ENCODE results near the gene CGNL1. TPM values are rescaled to one million over a fixed set of nuclear protein-coding genes. Genes with fewer than 3 reads are reported as not detected.

CGNL1 gene
- total RNA-seq, 1 donor: under 0.01 TPM

- H3K9me3 ChIP-seq (ENCODE audit: low read depth, low read length): no peaks in the 10 kb centered on the region
- no peaks in the 10 kb centered on the region for H3K27me3 ChIP-seq (ENCODE audit: insufficient read depth, low read length)
- peaks cover 4% of the 10 kb centered on the region for H3K4me1 ChIP-seq (ENCODE audit: insufficient read depth, low read length)
- no peak overlapping the region for H3K4me3 ChIP-seq (ENCODE audit: low read length)
These were observed 132.8 kb downstream of the CGNL1 start for GRCh38 chr15:57509126-57509525.

- Histone ChIP-seq H3K9me3 (ENCODE audit: low read depth, low read length) (no peaks in the 10 kb centered on the region), H3K4me1 (ENCODE audit: insufficient read depth, low read length) (peaks cover 4% of the 10 kb centered on the region), H3K27me3 (ENCODE audit: insufficient read depth, low read length) (no peaks in the 10 kb centered on the region), H3K4me3 (ENCODE audit: low read length) (no peak overlapping the region)
These were observed 133.7 kb downstream of the CGNL1 start for GRCh38 chr15:57509965-57510364.

GRCh38 chr15:57510647-57511046 is 134.3 kb downstream of the CGNL1 start:
- H3K4me3 ChIP-seq (ENCODE audit: low read length): no peak overlapping the region
- no peaks in the 10 kb centered on the region for H3K9me3 ChIP-seq (ENCODE audit: low read depth, low read length)
- no peaks in the 10 kb centered on the region for H3K27me3 ChIP-seq (ENCODE audit: insufficient read depth, low read length)
- peaks cover 4% of the 10 kb centered on the region for H3K4me1 ChIP-seq (ENCODE audit: insufficient read depth, low read length)

GRCh38 chr15:57516327-57517029 is 140.2 kb downstream of the CGNL1 start:
- Histone ChIP-seq H3K9me3 (ENCODE audit: low read depth, low read length) (no peaks in the 10 kb centered on the region), H3K4me1 (ENCODE audit: insufficient read depth, low read length) (no peaks in the 10 kb centered on the region), H3K4me3 (ENCODE audit: low read length) (no peak overlapping the region), H3K27me3 (ENCODE audit: insufficient read depth, low read length) (no peaks in the 10 kb centered on the region)

GRCh38 chr15:57517030-57517671 is 140.8 kb downstream of the CGNL1 start:
- Histone ChIP-seq H3K27me3 (ENCODE audit: insufficient read depth, low read length) (no peaks in the 10 kb centered on the region), H3K9me3 (ENCODE audit: low read depth, low read length) (no peaks in the 10 kb centered on the region), H3K4me1 (ENCODE audit: insufficient read depth, low read length) (no peaks in the 10 kb centered on the region), H3K4me3 (ENCODE audit: low read length) (no peak overlapping the region)

- Histone ChIP-seq H3K27me3 (ENCODE audit: insufficient read depth, low read length) (no peaks in the 10 kb centered on the region), H3K9me3 (ENCODE audit: low read depth, low read length) (no peaks in the 10 kb centered on the region), H3K4me1 (ENCODE audit: insufficient read depth, low read length) (no peaks in the 10 kb centered on the region), H3K4me3 (ENCODE audit: low read length) (no peak overlapping the region)
These were observed 142.6 kb downstream of the CGNL1 start for GRCh38 chr15:57518779-57519405.

- Histone ChIP-seq H3K9me3 (ENCODE audit: low read depth, low read length) (no peaks in the 10 kb centered on the region), H3K4me1 (ENCODE audit: insufficient read depth, low read length) (no peaks in the 10 kb centered on the region), H3K4me3 (ENCODE audit: low read length) (no peak overlapping the region), H3K27me3 (ENCODE audit: insufficient read depth, low read length) (no peaks in the 10 kb centered on the region)
These were observed 143.5 kb downstream of the CGNL1 start for GRCh38 chr15:57519806-57520205.

- no peaks in the 10 kb centered on the region for H3K4me1 ChIP-seq (ENCODE audit: insufficient read depth, low read length)
- H3K9me3 ChIP-seq (ENCODE audit: low read depth, low read length): no peaks in the 10 kb centered on the region
- H3K4me3 ChIP-seq (ENCODE audit: low read length): no peak overlapping the region
- H3K27me3 ChIP-seq (ENCODE audit: insufficient read depth, low read length): no peaks in the 10 kb centered on the region
These were observed 145.2 kb downstream of the CGNL1 start for GRCh38 chr15:57521503-57521902.

GRCh38 chr15:57522148-57522547 is 145.8 kb downstream of the CGNL1 start:
- H3K9me3 ChIP-seq (ENCODE audit: low read depth, low read length): no peaks in the 10 kb centered on the region
- H3K4me1 ChIP-seq (ENCODE audit: insufficient read depth, low read length): no peaks in the 10 kb centered on the region

GRCh38 chr15:57525581-57525980 is 149.3 kb downstream of the CGNL1 start:
- Histone ChIP-seq H3K4me1 (ENCODE audit: insufficient read depth, low read length) (no peaks in the 10 kb centered on the region), H3K4me3 (ENCODE audit: low read length) (no peak overlapping the region), H3K27me3 (ENCODE audit: insufficient read depth, low read length) (no peaks in the 10 kb centered on the region), H3K9me3 (ENCODE audit: low read depth, low read length) (no peaks in the 10 kb centered on the region)

More at GRCh38 chr15:57522148-57522547, 145.8 kb downstream of the CGNL1 start:
- H3K4me3 ChIP-seq (ENCODE audit: low read length): no peak overlapping the region
- no peaks in the 10 kb centered on the region for H3K27me3 ChIP-seq (ENCODE audit: insufficient read depth, low read length)

GRCh38 chr15:57526076-57526475 is 149.8 kb downstream of the CGNL1 start:
- H3K9me3 ChIP-seq (ENCODE audit: low read depth, low read length): no peaks in the 10 kb centered on the region
- no peak overlapping the region for H3K4me3 ChIP-seq (ENCODE audit: low read length)
- no peaks in the 10 kb centered on the region for H3K4me1 ChIP-seq (ENCODE audit: insufficient read depth, low read length)
- H3K27me3 ChIP-seq (ENCODE audit: insufficient read depth, low read length): no peaks in the 10 kb centered on the region

GRCh38 chr15:57526615-57527014 is 150.3 kb downstream of the CGNL1 start:
- Histone ChIP-seq H3K27me3 (ENCODE audit: insufficient read depth, low read length) (no peaks in the 10 kb centered on the region), H3K4me3 (ENCODE audit: low read length) (no peak overlapping the region), H3K4me1 (ENCODE audit: insufficient read depth, low read length) (no peaks in the 10 kb centered on the region), H3K9me3 (ENCODE audit: low read depth, low read length) (no peaks in the 10 kb centered on the region)

GRCh38 chr15:57527382-57528091 is 151.2 kb downstream of the CGNL1 start:
- no peaks in the 10 kb centered on the region for H3K27me3 ChIP-seq (ENCODE audit: insufficient read depth, low read length)

GRCh38 chr15:57528940-57529565 is 152.7 kb downstream of the CGNL1 start:
- Histone ChIP-seq H3K27me3 (ENCODE audit: insufficient read depth, low read length) (no peaks in the 10 kb centered on the region), H3K9me3 (ENCODE audit: low read depth, low read length) (no peaks in the 10 kb centered on the region), H3K4me3 (ENCODE audit: low read length) (no peak overlapping the region), H3K4me1 (ENCODE audit: insufficient read depth, low read length) (no peaks in the 10 kb centered on the region)

More at GRCh38 chr15:57527382-57528091, 151.2 kb downstream of the CGNL1 start:
- Histone ChIP-seq H3K4me3 (ENCODE audit: low read length) (no peak overlapping the region), H3K4me1 (ENCODE audit: insufficient read depth, low read length) (no peaks in the 10 kb centered on the region), H3K9me3 (ENCODE audit: low read depth, low read length) (no peaks in the 10 kb centered on the region)

GRCh38 chr15:57529748-57530147 is 153.4 kb downstream of the CGNL1 start:
- Histone ChIP-seq H3K27me3 (ENCODE audit: insufficient read depth, low read length) (no peaks in the 10 kb centered on the region), H3K4me3 (ENCODE audit: low read length) (no peak overlapping the region), H3K4me1 (ENCODE audit: insufficient read depth, low read length) (no peaks in the 10 kb centered on the region), H3K9me3 (ENCODE audit: low read depth, low read length) (no peaks in the 10 kb centered on the region)

Measured in mononuclear cell (primary cell).